ENCODE results near the gene SMDT1.
A peak's percentile ranks its signal among the peaks of the same experiment; 100 is the strongest.
"Not testable (repeated sequence)": the region's sequence is repeated elsewhere in the genome, so short reads cannot be mapped to it uniquely, and the experiment has no call there.

The SMDT1 gene

DNA sequence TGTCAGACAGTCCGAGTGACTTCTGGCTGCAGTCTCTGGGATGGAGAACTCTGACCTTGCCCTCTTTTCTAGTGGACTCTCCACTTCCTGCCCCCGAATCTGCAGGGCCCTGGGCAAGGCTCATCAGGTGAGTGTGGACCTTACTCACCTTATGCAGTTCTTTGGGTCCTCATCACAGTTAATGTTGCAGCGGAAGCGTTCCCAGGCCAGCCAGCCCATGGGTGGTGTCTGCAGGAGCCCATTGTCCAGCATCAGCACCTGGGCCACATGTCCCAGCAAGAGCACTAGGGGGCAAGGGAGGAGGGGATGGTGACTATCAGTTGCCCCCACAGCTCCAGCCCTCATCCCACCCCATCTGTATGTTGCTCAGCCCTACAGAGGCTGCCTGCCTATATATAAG, 11.2 kb upstream of the SMDT1 start:
- DNase-seq, result no peak

DNA sequence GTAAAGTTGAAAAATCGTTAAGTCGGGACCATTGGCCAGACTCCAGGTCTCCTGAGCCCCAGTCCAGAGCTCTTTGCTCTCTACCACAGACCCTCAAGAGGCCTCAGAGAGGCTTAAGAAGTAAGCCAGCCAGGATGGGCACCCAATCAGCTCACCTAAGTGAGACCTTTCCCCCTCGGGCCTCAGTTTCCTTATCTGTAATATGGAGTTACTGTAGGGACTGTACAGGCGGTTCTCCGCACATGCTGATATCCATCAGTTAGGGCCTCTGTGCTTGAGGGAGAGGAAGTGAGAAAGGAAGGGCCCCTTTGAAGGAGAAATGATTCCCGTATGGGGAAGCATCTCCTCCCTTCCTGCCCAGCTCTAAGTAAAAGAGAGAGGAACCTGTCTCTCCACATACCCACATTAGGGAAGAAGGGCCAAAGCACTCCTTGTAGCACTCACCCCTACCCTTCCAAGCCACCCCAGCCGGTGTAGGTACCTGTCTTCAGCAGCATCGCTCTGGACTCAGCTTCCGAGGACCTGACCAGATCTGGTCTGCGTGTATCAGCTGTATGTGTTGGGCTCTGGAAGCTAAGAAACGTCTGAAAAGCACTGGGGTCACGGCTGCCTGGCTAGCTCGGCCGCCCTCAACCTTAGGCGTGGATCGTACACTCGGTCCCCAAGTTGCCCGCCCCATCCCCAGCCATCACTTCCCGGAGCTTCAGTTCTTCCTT, 9.5 kb upstream of the SMDT1 start:
- no peak for DNase-seq

- peak; percentile 94 for DNase-seq
Observed at GRCh38 chr22:42070517-42071422, 8.7 kb upstream of the SMDT1 start, which contains the start of gene NAGA. TSS of gene NAGA (minus strand) at chr22:42070812. CDS start at chr22:42070297, 515 bp downstream.

- DNase-seq, result not testable (repeated sequence)
Observed at GRCh38 chr22:42071508-42071907, 8.0 kb upstream of the SMDT1 start.

GRCh38 chr22:42072606-42073330, 6.7 kb upstream of the SMDT1 start:
- DNase-seq, result no peak

DNA sequence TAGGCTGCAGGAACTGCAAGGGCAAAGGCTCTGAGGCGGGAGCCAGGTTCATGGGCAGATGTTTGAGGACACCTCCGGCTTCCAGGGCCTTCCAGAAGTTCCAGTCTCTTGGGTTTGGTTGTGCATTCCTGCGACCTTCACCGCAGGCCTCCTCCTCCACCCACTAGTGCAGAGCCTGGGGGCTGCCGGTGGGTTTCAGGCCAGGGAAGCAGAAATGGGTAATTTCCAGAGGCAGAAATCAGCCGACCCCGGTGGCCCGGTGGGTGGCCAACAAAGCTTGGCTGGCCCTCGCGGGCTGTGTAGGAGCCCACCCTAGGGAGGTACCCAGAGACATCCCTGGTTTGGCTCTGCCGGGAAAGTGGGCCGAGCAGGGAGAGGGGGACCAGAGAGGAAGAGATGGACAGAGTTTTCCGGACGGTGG, 5.9 kb upstream of the SMDT1 start:
- no peak for DNase-seq

GRCh38 chr22:42074132-42074811, 5.2 kb upstream of the SMDT1 start, which contains the start of gene PHETA2:
TSS of gene PHETA2 (plus strand) at chr22:42074248. CDS start at chr22:42077294, 3,046 bp downstream.
- peak; percentile 76 for DNase-seq

DNA sequence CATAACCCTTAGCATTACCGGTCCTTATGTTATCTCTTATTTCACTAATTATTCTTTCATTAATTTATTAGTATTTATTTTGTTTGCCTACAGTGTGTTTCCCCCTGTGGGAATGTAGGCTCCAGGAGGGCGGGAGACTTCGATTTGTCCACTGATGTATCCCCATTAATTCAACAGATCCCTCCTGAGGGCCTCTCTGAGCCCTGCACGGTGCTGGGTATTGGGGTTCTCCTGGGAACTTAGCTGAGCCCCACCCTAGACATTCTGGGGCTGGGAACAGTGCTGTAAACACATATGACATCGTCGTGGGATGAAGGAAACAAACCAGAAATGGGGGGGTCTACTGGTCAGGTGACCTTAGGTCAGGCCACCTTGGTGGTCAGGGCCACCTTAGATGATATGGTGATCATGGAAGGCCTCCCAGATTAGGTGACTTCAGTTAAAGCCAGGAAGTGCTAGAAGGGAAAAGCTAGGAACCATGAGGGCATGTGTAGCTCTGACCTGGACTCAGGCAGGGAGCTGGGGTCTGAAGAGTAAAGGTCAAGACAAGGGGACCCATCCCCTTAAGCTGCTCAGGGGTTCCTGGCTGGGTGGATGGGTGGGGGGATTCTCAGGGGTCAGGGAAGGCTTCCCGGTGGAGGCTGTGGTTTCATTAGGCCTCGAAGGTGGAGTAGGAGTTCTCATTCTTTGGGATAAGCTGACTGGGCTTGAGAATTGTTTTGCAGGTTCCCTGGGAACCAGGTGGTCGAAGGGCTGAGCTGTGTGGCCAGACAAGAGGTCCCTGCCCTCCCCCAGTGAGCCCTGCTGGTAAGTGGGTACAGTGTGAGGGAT, 4.4 kb upstream of the SMDT1 start:
- DNase-seq, result no peak

DNA sequence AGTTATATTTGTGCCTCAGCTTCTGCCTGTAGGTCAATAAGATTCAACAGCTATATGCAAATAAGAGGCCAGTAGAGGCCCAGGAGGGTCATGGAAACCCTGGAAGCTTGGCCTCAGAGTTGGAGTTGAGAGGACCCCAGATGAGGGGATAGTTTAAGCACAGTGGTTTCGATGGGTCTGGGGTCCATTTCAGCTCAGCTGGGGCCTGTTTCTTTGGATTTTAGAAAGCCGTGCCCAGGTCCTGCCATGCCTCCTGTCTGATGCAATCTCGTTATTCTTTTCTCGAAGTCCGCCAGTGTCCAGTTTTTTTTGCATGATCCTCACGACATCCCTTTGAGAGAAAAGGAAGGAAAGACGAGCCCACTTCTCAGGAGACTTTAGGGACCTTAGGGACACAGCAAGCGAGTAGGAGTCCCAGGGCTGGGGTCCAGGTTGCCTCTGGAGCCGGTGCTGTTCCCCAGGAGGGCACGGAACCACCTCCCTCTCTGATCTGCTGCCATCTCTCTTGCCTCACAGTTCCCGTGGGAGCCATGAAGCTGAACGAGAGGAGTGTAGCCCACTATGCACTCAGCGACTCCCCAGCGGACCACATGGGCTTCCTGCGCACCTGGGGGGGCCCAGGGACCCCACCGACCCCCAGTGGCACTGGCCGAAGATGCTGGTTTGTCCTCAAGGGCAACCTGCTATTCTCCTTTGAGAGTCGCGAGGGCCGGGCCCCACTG, 2.6 kb upstream of the SMDT1 start:
- no peak for DNase-seq

DNA sequence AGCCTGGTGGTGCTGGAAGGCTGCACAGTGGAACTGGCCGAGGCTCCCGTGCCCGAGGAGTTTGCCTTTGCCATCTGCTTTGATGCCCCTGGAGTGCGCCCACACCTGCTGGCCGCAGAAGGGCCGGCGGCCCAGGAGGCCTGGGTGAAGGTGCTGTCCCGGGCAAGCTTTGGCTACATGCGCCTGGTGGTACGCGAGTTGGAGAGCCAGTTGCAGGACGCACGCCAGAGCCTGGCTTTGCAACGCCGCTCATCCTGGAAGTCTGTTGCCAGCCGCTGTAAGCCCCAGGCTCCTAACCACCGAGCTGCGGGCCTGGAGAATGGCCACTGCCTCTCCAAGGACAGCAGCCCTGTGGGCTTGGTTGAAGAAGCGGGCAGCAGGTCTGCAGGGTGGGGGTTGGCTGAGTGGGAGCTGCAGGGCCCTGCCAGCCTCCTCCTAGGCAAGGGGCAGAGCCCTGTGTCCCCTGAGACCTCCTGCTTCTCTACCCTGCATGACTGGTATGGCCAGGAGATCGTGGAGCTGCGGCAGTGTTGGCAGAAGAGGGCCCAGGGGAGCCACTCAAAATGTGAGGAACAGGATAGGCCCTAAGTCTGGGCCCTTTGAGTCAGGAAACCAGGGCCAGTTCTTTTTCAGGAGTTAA, 1.9 kb upstream of the SMDT1 start:
- DNase-seq, result no peak

DNA sequence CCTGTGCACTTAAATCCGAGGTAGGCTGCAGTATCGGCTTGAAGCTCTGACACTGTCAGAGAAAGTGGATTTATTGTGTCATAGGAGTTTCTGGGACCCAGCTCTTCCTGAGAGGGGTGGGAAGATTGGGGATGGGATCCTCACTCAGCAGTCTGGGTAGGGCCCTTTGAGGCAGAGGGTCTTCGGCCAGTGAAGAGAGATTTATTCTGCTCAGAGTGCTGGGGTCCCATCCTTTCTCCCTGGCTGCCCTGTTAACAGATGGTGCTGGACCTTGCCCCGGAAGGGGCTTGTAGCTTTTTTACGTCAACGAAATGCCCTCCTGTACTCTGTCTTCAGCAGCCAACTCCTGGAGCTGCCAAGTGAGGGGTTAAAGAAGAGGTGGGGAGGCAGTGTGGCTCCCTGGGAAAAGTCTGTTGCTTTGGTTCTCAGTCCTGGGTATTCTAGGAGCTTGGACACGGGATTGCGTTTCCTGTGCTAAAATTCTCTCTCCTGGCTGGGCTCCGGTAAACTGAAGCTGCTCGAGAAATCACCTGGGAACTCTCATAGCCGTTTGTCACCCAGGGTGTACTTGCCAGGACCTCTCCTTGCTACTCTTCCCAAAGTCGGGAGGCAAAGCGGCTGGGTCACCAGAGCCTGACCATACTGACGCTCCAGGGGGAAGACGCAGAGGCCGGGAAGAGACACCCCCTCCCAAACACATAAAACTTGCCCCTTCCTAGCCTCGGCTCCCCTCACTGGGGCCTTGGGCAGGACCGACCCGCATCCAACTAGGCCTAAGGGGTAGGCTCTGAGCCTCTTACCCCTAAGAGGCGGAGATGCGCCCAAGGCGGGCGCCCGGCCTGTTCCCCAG, 806 bp upstream of the SMDT1 start:
- no peak for DNase-seq

DNA sequence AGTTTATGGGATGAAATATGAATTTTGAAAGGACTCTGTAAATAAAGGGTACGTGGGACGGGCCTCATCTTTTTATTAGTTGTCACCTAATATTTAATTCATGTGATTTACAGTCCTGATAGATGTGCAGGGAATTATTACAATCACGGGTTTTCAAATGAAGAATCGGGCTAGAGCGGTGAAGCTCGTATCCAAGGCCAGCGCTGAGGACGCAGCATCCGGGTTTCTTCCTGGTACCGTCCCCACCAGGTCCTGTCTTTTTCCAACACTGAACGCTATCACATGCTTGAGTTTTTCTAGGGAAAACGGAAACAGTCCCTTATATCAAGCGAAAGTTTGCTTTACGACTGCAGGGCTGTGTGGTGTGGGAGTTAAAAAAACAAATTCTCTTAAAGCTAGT, 787 bp downstream of the SMDT1 start:
- DNase-seq, result no peak

- no peak for DNase-seq
Observed at GRCh38 chr22:42083119-42083518, 3.6 kb downstream of the SMDT1 start.

DNA sequence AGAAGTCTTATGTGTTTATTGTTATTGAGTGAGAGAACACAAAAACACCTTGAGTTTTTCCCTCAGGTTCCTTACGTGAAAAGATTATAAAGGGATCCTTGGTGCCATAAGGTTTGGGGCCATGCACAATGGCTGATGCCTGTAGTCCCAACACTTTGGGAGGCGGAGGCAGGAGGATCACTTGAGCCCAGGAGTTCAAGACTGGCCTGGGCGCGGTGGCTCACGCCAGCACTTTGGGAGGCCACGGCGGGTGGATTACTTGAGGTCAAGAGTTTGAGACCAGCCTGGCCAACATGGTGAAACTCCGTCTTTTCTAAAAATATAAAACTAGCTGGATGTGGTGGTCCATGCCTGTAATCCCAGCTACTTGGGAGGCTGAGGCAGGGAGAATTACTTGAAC, 5.4 kb downstream of the SMDT1 start:
- DNase-seq, result no peak

DNA sequence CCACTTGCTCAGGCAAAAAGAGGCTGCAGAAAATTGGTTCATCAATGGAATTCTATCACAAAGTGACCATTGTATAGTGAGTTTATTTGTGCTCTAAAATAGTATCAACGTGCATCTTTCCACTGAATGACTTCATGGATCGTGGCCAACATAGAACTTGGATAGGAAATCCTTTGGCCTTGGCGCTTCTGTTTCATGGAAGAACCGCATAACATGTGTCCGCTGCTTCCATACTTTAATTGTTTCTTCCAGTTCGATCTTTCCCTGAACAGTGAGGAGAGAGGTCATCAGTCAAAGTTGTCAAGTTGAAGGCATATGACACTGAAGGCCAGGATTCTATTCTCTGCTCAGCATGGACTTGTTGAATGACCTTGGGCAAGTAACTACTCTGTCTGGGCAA, 6.6 kb downstream of the SMDT1 start:
- DNase-seq, result no peak

DNA sequence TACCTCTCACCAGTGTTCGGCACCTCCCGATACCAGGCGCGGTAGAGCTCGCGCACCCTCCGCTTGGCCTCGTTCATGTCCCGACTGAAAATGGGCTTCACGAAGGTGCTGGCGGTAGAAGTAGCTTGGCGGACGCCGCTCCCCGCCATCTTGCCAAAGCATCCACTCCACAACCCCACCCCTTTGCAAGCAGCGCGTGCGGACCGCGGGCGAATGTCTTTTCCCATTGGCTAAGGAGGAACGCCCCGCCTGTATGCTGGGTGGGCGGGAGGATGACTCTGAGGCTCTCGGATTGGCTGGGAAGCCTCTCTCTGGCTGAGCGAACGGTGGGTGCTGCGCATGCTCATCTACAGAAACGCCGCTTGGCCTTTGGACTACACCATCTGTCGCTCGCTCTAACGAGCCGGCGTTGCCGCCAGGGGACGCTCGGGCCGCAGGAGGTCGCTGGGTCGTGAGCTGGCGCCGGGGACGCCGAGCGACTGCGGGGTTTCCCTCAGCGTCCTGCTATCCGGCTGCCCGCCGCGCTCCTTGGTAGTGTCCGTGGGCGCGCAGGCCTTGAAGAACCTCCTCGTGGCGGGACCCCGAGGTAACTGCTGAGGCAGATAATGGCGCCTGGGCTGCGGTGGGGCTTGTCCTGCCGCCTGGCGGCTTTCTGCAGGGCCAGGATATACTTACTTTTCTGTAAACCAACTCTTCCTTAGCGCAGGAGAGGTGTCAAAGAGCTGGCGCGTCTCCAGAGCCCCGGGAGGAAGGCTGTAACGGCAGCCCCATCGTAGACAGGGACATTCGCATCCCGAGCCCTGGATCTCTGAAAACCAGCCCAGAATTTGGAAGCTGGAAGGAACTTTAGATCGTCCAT, 11.3 kb downstream of the SMDT1 start, which contains the start of gene NDUFA6:
Gene NDUFA6, minus strand, starts transcription at position 177 of the 859 bp plus-strand sequence. Its CDS starts 28 bp downstream, at position 149.
- peak; percentile 97 for DNase-seq

DNA sequence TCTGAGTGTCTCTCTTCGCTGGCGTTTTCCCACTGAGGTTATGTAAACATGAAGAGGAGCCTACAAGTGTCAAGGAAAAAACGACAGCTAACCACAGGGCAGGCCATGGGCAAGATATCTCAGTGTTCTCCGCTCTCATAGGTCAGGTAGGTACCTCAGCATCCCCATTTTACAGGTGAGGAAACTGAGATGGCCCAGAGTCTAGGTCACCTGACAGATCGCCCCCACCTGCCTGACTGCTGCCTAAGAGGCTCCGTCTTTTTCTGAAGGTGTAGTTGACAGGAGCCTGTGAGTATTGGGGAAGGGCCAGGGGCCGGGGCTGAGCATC, 11.9 kb downstream of the SMDT1 start:
- no peak for DNase-seq

DNA sequence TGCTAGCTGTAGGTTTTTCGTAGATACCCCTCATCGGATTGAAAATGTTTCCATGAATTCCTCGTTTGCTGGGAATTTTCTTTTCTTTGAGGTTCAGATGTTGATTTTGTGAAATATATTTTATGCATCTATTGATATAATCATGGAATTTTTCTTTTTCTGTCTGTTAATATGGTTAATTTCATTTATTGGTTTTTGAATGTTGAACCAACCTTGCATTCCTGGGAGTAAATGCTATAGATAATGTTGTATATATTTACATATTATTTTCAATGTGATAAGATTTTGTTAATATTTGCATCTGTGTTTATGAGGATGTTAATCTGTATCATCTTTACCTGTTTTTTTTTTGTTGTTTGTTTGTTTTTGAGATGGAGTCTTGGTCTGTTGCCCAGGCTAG, 21.7 kb downstream of the SMDT1 start:
- DNase-seq, result no peak
